Measurements from ENCODE around the gene VWA3B. TPM values are rescaled to one million over a fixed set of nuclear protein-coding genes. Genes with fewer than 3 reads are reported as not detected.

Gene VWA3B
- total RNA-seq, 1 donor from 2014 or later = not detected

- no peaks in the 10 kb centered on the region for H3K27me3 ChIP-seq
- H3K27ac ChIP-seq = no peak overlapping the region
- intact Hi-C loops (cut with DNase I) = no loop called here
- no peaks in the 10 kb centered on the region for H3K4me1 ChIP-seq
- H3K9me3 ChIP-seq = no peaks in the 10 kb centered on the region
- TF ChIP-seq CTCF (IDR thresholded peaks at IDR 0.05) = no peak
- no peak for DNase-seq (ENCODE audit: low spot score in 2 of 2)
- H3K36me3 ChIP-seq = no peaks in the 10 kb centered on the region
- no peak overlapping the region for H3K4me3 ChIP-seq
Observed at GRCh38 chr2:98241592-98241991, 154.6 kb downstream of the VWA3B start.

DNA sequence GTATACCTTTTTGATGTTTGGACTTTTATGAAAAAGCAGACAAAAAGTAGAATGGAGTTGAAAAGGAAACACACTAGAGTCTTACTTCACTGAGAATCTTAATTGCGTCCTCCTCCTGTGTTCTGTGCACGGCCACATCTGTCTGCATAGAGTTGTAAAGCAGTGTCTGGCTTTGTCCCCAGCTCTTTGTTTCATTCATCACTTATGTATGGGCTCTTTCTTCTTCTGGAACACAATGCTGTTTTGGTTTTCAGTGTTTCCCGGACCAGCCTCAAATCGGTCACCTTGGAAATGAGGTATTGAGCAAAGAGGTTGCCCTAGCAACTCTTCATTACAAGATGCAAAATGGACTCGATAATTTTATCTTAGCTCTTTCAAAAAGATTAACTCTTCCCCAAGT, 155.0 kb downstream of the VWA3B start:
- TF ChIP-seq CTCF (IDR thresholded peaks at IDR 0.05) = no peak
- intact Hi-C loops (cut with DNase I) = no loop called here
- H3K4me3 ChIP-seq = no peak overlapping the region
- no peaks in the 10 kb centered on the region for H3K27me3 ChIP-seq
- peaks cover 0 to 1% of the 10 kb centered on the region in 2 donors for H3K9me3 ChIP-seq
- H3K4me1 ChIP-seq = no peaks in the 10 kb centered on the region
- H3K27ac ChIP-seq = no peak overlapping the region
- DNase-seq (ENCODE audit: low spot score in 2 of 2) = no peak
- no peaks in the 10 kb centered on the region for H3K36me3 ChIP-seq

- TF ChIP-seq CTCF (IDR thresholded peaks at IDR 0.05) = no peak
- H3K27me3 ChIP-seq = no peaks in the 10 kb centered on the region
- no peaks in the 10 kb centered on the region for H3K36me3 ChIP-seq
- peaks cover 0 to 13% of the 10 kb centered on the region in 2 donors for H3K9me3 ChIP-seq
- H3K27ac ChIP-seq = no peak overlapping the region
- intact Hi-C loops (cut with DNase I) = no loop called here
- no peaks in the 10 kb centered on the region for H3K4me1 ChIP-seq
- no peak overlapping the region for H3K4me3 ChIP-seq
- no peak for DNase-seq (ENCODE audit: low spot score in 2 of 2)
Observed at GRCh38 chr2:98245491-98245890, 158.5 kb downstream of the VWA3B start.

- Histone ChIP-seq H3K36me3 (no peaks in the 10 kb centered on the region), H3K4me3 (no peak overlapping the region), H3K27me3 (no peaks in the 10 kb centered on the region), H3K4me1 (no peaks in the 10 kb centered on the region), H3K9me3 (peaks cover 0 to 13% of the 10 kb centered on the region in 2 donors), H3K27ac (no peak overlapping the region)
- intact Hi-C loops (cut with DNase I) = no loop called here
- no peak for TF ChIP-seq CTCF (IDR thresholded peaks at IDR 0.05)
- no peak for DNase-seq (ENCODE audit: low spot score in 2 of 2)
Observed at GRCh38 chr2:98247383-98247782, 160.4 kb downstream of the VWA3B start.

DNA sequence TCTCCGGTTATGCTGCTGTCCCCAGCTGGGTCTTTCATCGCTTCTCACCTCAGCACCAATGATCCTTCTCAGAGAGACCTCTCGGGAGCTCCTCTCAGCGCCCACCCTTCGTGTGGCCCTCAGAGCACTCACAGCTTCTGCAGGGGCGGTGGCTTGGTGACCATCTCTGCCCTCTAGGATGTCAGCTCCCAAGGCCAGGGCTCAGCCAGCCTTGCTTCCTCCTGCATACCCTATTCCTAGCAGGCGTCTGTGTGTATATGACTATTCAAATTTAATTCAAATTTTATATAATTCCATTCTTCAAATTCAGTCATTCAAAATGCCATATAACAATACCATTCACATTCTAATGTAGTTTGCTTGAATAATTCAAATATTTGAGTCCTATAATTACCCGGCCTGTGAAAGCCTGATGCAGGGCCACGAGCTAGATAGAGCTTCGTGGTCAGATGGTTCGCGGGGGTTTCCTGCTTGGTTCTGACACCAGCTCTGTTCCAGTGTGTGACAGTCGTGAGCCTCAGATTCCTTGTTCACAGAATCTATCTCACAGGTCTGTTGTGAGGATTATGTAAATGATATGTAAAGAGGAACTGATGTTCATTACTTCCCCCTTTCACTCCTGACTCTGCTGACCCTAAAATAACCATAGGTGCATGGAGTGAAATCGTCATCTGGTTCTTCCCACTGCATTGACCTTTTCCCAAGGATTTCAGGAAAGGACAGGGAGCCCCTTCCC, 165.2 kb downstream of the VWA3B start:
- no peak for TF ChIP-seq CTCF (IDR thresholded peaks at IDR 0.05)
- Histone ChIP-seq H3K27me3 (no peaks in the 10 kb centered on the region), H3K4me1 (peaks cover 0 to 3% of the 10 kb centered on the region in 2 donors), H3K36me3 (no peaks in the 10 kb centered on the region), H3K4me3 (no peak overlapping the region), H3K27ac (no peak overlapping the region), H3K9me3 (peaks cover 0 to 9% of the 10 kb centered on the region in 2 donors)
- intact Hi-C loops (cut with DNase I) = no loop called here
- DNase-seq (ENCODE audit: low spot score in 2 of 2) = no peak

Data from ascending aorta (tissue), 2 donors.